Adrenal gland (tissue), 5 donors: ENCODE data around the gene WWOX.

Experiments used
- CTCF ChIP-seq, 6 experiments: fragments of 450-650 bp in 4 of 6; fragments of 200-600 bp in 2 of 6; sonication (generic) in 1 of 6; IDR thresholded peaks; 1 replicate in 5 of 6; 2 replicates in 1 of 6; pipeline versions ENCODE4 v1.5.1 to v1.8.0; 2016 to 2021; ENCODE audit warnings: antibody characterized with exemption in 6 of 6, mild to moderate bottlenecking in 2 of 6, moderate library complexity in 1 of 6
- POLR2A ChIP-seq, 2 donors: fragments of 450-650 bp; IDR thresholded peaks; one replicate each; pipeline ENCODE4 v1.6.1; 2017; ENCODE audit warnings: antibody characterized with exemption in 2 of 2, mild to moderate bottlenecking in 2 of 2, moderate library complexity in 1 of 2
- donor health status: DM: no; HTN: no; CAD: no.

GRCh38 chr16:78177987-78178386 lies 78.5 kb downstream of the WWOX start:
- TF ChIP-seq POLR2A (IDR thresholded peaks at IDR 0.05) = no peak
- TF ChIP-seq CTCF (IDR thresholded peaks at IDR 0.05) = no peak
